Measurements from ENCODE around the gene UBE2A.

UBE2A gene

DNA sequence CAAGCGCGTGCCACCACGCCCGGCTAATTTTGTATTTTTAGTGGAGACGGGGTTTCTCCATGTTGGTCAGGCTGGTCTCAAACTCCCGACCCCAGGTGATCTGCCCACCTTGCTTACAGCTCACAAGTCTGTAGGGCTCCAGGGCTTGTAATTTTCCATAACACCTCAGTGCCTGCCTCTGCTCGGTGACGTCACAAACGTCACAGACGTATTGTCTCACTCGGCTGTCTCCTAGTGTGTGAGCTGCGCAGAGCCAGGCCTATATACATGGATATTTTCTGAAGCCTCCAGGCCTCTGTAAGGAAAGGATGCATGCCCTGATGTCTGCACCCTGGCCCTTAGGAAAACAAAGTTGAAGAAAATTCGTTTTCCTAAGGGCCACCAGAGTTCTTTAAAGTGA lies 40.4 kb downstream of the UBE2A start:
- no peak for DNase-seq

DNA sequence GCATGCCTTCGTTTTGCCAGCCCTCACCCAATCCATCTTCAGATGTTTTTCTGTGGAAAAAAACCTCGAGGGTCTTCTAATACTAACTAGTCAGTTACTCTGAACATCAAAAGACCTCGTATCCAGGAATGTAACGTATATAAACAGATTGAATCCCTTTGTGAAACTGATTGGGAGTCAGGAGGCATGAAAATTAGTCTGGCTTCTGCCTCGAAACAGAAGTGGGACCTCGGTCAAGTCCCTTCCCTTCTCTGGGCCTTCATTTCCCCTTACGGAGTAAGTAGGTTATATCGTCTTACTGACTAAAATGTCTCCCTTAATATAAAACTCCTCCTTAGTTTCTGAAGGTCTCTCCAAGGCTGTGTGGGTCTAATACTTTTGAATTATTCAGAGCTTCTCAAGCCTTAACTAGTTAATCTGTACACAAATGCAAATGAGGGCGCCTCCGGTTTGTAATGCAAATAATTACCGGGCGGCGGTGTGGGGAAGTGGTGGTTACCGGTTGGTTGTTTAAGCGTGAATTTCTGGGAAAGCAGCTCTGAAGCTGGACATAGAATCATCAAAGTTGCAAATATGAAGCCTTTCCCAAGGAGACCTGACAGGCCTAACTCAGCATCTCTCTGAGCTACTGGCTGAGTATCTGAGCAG lies 43.3 kb downstream of the UBE2A start:
- no peak for DNase-seq

DNA sequence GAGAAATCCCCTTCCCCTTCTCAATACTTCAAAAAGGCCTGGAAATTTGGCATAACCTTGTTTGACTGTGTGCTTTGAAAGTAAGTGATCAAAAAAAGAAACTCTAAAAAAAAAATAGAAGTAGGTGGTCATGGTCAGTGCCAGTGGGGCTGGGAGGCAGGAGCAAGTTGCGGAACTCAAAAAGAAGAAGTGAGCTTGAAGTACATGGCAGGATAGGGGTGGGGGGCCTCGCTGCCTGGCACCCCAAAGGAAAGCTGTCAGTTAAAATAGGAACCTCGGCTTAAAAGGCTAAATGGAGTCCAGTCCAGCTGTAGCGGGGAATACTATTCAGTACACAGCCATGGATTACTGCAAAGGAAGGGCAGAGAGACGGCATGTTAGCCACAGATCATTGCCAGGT lies 44.1 kb downstream of the UBE2A start:
- DNase-seq, result no peak

DNA sequence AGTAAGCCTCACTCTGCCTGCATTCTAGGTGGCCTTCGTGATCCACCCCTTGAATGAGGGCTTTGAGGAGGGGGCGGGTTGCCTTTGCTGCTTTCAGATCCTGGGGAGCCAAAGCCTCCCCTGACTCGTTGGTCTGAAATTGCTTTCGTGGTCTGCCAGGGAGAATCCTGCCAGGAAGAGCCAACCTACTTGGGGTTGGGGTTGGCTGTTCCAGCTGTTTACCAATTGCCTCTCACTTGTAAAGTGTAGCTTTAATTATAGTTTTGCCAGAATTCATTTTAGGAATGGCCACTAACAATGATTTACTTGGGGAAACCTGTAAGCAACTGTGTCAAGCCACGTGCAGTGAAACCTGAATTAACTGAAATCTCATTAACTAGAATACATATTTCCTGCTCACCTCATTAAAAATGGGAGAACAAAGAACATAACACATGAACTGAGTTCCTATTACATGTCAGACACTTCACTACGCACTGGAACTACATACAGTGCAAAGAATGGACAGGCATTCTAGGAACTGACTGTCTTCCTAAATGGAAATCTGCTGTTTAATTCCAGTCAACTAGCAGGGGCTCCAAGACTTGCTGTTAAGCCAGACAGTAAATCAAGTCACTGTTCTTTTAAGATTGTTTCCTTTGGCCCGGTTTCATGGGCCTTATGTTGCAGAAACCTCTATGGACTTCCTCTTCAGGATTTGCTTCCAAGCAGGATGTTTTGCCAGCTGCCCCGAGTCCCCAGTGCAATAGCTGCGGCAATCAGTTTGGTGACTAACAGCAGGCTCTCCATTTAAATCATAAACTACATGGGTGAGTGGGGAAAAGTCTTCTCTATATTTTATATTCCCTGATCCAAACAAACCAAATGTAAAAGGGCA lies 48.2 kb downstream of the UBE2A start:
- peak; percentile 53 to 73 for DNase-seq

DNA sequence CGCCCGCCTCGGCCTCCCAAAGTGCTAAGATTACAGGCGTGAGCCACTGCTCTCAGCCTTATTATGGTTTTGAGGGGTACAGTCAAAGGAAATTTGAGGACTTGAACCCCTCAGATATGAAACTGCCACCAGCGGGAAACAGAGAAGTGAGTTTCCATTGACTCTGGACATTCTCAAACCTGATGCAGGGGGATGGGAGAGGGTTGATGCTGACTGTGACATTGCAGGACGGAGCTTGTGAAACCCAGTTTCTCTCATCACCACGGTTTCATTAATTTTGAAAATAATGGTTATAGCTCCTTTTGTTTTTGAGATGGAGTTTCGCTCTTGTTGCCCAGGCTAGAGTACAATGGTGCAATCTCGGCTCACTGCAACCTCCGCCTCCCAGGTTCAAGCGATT lies 50.1 kb downstream of the UBE2A start:
- DNase-seq, result no peak

- no peak for DNase-seq
These were observed 50.7 kb downstream of the UBE2A start for GRCh38 chrX:119624951-119625668.

GRCh38 chrX:119625843-119626242 lies 51.5 kb downstream of the UBE2A start:
- DNase-seq, result no peak
